ENCODE data around the gene XPO4. TPM values are rescaled to one million over a fixed set of nuclear protein-coding genes. Genes with fewer than 3 reads are reported as not detected.

Gene XPO4
- total and polyA plus RNA-seq, 10 of the 15 experiments (the other 5 are each of a cell fraction or from before 2014, with no cell fraction given), result 3.6 to 24.9 (median 18.4) TPM

DNA sequence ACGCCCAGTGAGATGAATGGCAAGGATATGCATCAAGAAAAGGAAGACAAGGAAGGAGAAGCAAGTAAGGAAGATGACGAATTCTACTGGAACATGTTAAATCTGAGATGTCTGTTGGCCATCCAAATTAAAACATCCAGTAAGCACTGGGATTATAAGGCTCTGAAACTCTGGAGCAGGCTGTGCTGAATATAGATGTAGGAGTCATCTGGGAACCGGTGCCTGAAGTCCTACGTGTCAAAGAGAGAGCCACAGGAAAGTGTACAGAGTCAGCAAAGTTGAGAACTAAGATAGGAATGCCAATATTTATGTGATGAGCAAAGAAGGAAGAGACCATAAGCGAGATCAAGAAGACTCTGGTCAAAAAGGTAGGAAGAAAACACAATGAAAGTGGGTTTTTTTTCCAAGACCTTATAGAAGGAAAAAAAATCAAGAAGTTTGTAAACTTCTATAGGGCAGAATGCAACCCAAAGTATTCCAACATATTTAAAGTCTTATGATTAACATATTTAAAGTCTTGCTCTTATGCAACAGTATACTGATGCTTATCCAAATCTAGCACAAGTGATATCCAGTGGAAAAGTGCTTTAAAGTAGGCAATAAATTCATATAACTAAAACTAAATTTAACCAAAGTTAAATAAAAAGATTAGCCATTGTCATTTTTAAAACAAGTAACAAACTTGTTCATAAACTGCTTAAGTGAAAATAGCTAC, 77.6 kb downstream of the XPO4 start:
- Histone ChIP-seq H2AFZ (ENCODE audit: control insufficient read depth, low read depth, low read length) (no peak overlapping the region), H3K27me3 (replicated peaks in 1 of 2; ENCODE audit: control insufficient read depth in 2 of 2, insufficient read depth in 2 of 2, low read length in 1 of 2) (no peaks in the 10 kb centered on the region), H4K20me1 (ENCODE audit: control insufficient read depth, insufficient read depth) (no peaks in the 10 kb centered on the region), H3K4me3 (no peak overlapping the region), H3K9me3 (replicated peaks; ENCODE audit: control insufficient read depth, insufficient read depth, low read length) (no peaks in the 10 kb centered on the region), H3K4me1 (ENCODE audit: control insufficient read depth, insufficient read depth, low read length) (no peaks in the 10 kb centered on the region), H3K4me2 (ENCODE audit: control insufficient read depth, insufficient read depth) (no peak overlapping the region), H3K36me3 (ENCODE audit: control insufficient read depth in 2 of 2, insufficient read depth in 2 of 2, low read length in 1 of 2) (peaks cover 0 to 6% of the 10 kb centered on the region in 2 experiments; a peak in 1 of 4 replicates), H3K27ac (ENCODE audit: control insufficient read depth, insufficient read depth) (no peak overlapping the region), H3K79me2 (ENCODE audit: control insufficient read depth, insufficient read depth, low read length) (no peaks in the 10 kb centered on the region), H3K9ac (ENCODE audit: control insufficient read depth, insufficient read depth, low read length) (no peak overlapping the region)
- ChIA-PET RAD21 (ENCODE audit: unreplicated experiment) (no interaction called here), POLR2A (interaction anchor here (0.6 kb wide), 1 partner anchor 132 kb away, joined by 5 read pairs; no protein-coding TSS in a partner anchor), CTCF (interaction anchor here (1.1 to 6.2 kb wide), 4 partner anchors 9 to 332 kb away, joined by 3 to 127 read pairs (median 20); no protein-coding TSS in a partner anchor), SMC1A (ENCODE audit: uncharacterized antibody, unreplicated experiment) (interaction anchor here (0.6 to 1.1 kb wide), 2 partner anchors 9 to 332 kb away, joined by 3 read pairs; no protein-coding TSS in a partner anchor)
- intact Hi-C loops (cut with micrococcal nuclease; ENCODE audit: unreplicated experiment) (loop anchor here (5.0 kb wide), 2 partner anchors 102 to 628 kb away; no protein-coding TSS in a partner anchor), in situ Hi-C loops (cut with MboI) (loop anchor here (5.0 to 25.0 kb wide), 2 partner anchors 323 to 638 kb away; partner anchors contain the start of gene GJB2)
- 100% methylated on average over 4 of the region's 5 CpGs for WGBS (ENCODE audit: insufficient coverage, insufficient replicate concordance, low lambda C conversion rate, missing lambda C conversion rate)
- TF ChIP-seq EZH2 (IDR thresholded peaks at IDR 0.05; ENCODE audit: borderline replicate concordance, control insufficient read depth, low read depth, low read length) (no peak), NR2C2 (IDR thresholded peaks at IDR 0.05; ENCODE audit: borderline replicate concordance, control insufficient read depth, insufficient read length, low read depth) (no peak), IRF3 (IDR thresholded peaks at IDR 0.05) (no peak), RUNX3 (IDR thresholded peaks at IDR 0.05; ENCODE audit: low read length) (no peak), ZZZ3 (IDR thresholded peaks at IDR 0.05; ENCODE audit: control insufficient read depth, insufficient read length, low read depth) (no peak), IKZF2 (IDR thresholded peaks at IDR 0.05) (no peak), TCF3 (IDR thresholded peaks at IDR 0.05; ENCODE audit: borderline replicate concordance, insufficient read depth, low read depth, low read length) (no peak), MXI1 (IDR thresholded peaks at IDR 0.05; ENCODE audit: low read depth, low read length) (no peak)
- TF ChIP-seq, protein P1, sequence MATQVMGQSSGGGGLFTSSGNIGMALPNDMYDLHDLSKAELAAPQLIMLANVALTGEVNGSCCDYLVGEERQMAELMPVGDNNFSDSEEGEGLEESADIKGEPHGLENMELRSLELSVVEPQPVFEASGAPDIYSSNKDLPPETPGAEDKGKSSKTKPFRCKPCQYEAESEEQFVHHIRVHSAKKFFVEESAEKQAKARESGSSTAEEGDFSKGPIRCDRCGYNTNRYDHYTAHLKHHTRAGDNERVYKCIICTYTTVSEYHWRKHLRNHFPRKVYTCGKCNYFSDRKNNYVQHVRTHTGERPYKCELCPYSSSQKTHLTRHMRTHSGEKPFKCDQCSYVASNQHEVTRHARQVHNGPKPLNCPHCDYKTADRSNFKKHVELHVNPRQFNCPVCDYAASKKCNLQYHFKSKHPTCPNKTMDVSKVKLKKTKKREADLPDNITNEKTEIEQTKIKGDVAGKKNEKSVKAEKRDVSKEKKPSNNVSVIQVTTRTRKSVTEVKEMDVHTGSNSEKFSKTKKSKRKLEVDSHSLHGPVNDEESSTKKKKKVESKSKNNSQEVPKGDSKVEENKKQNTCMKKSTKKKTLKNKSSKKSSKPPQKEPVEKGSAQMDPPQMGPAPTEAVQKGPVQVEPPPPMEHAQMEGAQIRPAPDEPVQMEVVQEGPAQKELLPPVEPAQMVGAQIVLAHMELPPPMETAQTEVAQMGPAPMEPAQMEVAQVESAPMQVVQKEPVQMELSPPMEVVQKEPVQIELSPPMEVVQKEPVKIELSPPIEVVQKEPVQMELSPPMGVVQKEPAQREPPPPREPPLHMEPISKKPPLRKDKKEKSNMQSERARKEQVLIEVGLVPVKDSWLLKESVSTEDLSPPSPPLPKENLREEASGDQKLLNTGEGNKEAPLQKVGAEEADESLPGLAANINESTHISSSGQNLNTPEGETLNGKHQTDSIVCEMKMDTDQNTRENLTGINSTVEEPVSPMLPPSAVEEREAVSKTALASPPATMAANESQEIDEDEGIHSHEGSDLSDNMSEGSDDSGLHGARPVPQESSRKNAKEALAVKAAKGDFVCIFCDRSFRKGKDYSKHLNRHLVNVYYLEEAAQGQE (IDR thresholded peaks at IDR 0.05; ENCODE audit: low read depth, low read length), result no peak
- TF ChIP-seq, protein P2, sequence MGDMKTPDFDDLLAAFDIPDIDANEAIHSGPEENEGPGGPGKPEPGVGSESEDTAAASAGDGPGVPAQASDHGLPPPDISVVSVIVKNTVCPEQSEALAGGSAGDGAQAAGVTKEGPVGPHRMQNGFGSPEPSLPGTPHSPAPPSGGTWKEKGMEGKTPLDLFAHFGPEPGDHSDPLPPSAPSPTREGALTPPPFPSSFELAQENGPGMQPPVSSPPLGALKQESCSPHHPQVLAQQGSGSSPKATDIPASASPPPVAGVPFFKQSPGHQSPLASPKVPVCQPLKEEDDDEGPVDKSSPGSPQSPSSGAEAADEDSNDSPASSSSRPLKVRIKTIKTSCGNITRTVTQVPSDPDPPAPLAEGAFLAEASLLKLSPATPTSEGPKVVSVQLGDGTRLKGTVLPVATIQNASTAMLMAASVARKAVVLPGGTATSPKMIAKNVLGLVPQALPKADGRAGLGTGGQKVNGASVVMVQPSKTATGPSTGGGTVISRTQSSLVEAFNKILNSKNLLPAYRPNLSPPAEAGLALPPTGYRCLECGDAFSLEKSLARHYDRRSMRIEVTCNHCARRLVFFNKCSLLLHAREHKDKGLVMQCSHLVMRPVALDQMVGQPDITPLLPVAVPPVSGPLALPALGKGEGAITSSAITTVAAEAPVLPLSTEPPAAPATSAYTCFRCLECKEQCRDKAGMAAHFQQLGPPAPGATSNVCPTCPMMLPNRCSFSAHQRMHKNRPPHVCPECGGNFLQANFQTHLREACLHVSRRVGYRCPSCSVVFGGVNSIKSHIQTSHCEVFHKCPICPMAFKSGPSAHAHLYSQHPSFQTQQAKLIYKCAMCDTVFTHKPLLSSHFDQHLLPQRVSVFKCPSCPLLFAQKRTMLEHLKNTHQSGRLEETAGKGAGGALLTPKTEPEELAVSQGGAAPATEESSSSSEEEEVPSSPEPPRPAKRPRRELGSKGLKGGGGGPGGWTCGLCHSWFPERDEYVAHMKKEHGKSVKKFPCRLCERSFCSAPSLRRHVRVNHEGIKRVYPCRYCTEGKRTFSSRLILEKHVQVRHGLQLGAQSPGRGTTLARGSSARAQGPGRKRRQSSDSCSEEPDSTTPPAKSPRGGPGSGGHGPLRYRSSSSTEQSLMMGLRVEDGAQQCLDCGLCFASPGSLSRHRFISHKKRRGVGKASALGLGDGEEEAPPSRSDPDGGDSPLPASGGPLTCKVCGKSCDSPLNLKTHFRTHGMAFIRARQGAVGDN (IDR thresholded peaks at IDR 0.05), result no peak
- DNase-seq (ENCODE audit: low read depth, low spot score) (no peak), FAIRE-seq (no peak), ATAC-seq (no peak)
- BruUV-seq (replicated peaks), result no TSS peak

Measured in GM12878 (cell line).